ENCODE results near the gene KAT8. TPM values are rescaled to one million over a fixed set of nuclear protein-coding genes. Genes with fewer than 3 reads are reported as not detected.

KAT8 gene
- total and polyA plus RNA-seq, 2 of the 13 experiments (the other 11 are each of a cell fraction or from before 2014, with no cell fraction given) = 79.0 to 84.2 TPM

DNA sequence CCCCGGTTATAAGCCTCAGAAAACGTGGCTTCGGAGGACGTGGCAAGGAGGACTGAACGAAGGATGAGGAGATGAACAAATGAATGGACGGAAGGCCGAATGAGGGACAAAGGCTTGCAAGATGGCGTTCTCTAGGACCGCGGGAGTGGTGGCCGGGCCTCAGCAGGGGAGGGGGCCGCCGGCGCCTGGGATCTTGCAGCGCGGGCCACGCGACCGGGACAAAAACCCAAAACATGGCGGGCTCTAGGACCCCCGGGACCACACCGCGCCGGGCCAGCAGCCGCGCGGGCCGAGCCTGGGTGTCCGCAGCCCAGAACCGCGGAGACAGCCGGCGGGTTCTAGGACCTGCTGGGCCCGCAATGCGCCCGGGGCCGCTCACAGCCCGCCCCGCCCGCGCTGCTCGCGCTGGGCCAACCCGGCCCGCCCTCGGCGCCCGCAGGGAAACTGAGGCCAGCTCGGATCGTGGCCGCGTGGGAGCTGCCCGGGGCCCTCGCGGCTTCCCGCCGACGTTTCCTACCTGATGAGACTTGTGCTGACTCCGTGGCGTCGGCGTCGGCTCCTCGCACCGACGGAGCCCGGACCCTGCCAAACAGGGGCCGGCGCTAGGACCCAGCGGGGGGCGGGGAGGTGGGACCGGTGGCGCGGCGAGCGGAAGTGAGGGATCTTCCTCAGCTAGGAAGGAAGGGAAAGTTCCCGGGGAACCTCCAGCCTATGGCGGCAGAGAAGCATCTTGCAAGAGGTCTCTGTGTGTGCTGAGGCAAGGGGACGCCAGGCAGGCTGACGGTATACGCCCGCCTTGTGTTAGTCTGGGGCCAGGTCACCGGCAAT, 44.1 kb upstream of the KAT8 start (continued):
- TF ChIP-seq, protein P1, sequence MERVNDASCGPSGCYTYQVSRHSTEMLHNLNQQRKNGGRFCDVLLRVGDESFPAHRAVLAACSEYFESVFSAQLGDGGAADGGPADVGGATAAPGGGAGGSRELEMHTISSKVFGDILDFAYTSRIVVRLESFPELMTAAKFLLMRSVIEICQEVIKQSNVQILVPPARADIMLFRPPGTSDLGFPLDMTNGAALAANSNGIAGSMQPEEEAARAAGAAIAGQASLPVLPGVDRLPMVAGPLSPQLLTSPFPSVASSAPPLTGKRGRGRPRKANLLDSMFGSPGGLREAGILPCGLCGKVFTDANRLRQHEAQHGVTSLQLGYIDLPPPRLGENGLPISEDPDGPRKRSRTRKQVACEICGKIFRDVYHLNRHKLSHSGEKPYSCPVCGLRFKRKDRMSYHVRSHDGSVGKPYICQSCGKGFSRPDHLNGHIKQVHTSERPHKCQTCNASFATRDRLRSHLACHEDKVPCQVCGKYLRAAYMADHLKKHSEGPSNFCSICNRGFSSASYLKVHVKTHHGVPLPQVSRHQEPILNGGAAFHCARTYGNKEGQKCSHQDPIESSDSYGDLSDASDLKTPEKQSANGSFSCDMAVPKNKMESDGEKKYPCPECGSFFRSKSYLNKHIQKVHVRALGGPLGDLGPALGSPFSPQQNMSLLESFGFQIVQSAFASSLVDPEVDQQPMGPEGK (CRISPR knock-in tag; IDR thresholded peaks at IDR 0.05) = peak; percentile 80
- no peak for TF ChIP-seq NFYB (CRISPR knock-in tag; IDR thresholded peaks at IDR 0.05)
- no peak for TF ChIP-seq MEF2D (CRISPR knock-in tag; IDR thresholded peaks at IDR 0.05)
- TF ChIP-seq ZNF337 (CRISPR knock-in tag; IDR thresholded peaks at IDR 0.05; ENCODE audit: borderline replicate concordance, low read depth) = 0 out of 2 replicates have a peak, but pooled peaks have one; percentile 9
- TF ChIP-seq BCL6 (CRISPR knock-in tag; IDR thresholded peaks at IDR 0.05) = no peak; the same call in none of the 2 replicates
- peak; percentile 51; the same call in 1 of the 2 replicates for TF ChIP-seq CHD4 (IDR thresholded peaks at IDR 0.05; ENCODE audit: borderline replicate concordance, low read length)
- peak; percentile 58 for TF ChIP-seq MED8 (CRISPR knock-in tag; IDR thresholded peaks at IDR 0.05; ENCODE audit: insufficient replicate concordance)
- no peak for TF ChIP-seq ZNF530 (CRISPR knock-in tag; IDR thresholded peaks at IDR 0.05; ENCODE audit: low read depth)
- TF ChIP-seq SYNCRIP (IDR thresholded peaks at IDR 0.05; ENCODE audit: insufficient read depth, low read depth, low read length) = no peak
- no peak for TF ChIP-seq MTA3 (CRISPR knock-in tag; IDR thresholded peaks at IDR 0.05)
- TF ChIP-seq ZNF225 (CRISPR knock-in tag; IDR thresholded peaks at IDR 0.05) = no peak; the same call in 1 of the 2 replicates
- no peak for TF ChIP-seq ZNF562 (CRISPR knock-in tag; IDR thresholded peaks at IDR 0.05; ENCODE audit: borderline replicate concordance)
- TF ChIP-seq, protein P2, sequence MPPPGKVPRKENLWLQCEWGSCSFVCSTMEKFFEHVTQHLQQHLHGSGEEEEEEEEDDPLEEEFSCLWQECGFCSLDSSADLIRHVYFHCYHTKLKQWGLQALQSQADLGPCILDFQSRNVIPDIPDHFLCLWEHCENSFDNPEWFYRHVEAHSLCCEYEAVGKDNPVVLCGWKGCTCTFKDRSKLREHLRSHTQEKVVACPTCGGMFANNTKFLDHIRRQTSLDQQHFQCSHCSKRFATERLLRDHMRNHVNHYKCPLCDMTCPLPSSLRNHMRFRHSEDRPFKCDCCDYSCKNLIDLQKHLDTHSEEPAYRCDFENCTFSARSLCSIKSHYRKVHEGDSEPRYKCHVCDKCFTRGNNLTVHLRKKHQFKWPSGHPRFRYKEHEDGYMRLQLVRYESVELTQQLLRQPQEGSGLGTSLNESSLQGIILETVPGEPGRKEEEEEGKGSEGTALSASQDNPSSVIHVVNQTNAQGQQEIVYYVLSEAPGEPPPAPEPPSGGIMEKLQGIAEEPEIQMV (CRISPR knock-in tag; IDR thresholded peaks at IDR 0.05; ENCODE audit: low read depth) = no peak; the same call in 1 of the 2 replicates
- TF ChIP-seq, protein P3, sequence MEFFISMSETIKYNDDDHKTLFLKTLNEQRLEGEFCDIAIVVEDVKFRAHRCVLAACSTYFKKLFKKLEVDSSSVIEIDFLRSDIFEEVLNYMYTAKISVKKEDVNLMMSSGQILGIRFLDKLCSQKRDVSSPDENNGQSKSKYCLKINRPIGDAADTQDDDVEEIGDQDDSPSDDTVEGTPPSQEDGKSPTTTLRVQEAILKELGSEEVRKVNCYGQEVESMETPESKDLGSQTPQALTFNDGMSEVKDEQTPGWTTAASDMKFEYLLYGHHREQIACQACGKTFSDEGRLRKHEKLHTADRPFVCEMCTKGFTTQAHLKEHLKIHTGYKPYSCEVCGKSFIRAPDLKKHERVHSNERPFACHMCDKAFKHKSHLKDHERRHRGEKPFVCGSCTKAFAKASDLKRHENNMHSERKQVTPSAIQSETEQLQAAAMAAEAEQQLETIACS (CRISPR knock-in tag; IDR thresholded peaks at IDR 0.05) = peak; percentile 17; the same call in 1 of the 2 replicates
- TF ChIP-seq NKX3-1 (CRISPR knock-in tag; IDR thresholded peaks at IDR 0.05) = peak; percentile 85; the same call in 1 of the 2 replicates
- TF ChIP-seq HNRNPUL1 (IDR thresholded peaks at IDR 0.05; ENCODE audit: low read depth, low read length) = no peak
- TF ChIP-seq, protein P4, sequence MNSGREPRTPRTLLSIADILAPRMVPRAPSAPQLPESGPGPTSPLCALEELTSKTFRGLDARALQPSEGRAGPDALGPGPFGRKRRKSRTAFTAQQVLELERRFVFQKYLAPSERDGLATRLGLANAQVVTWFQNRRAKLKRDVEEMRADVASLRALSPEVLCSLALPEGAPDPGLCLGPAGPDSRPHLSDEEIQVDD (CRISPR knock-in tag; IDR thresholded peaks at IDR 0.05; ENCODE audit: borderline replicate concordance) = no peak
- TF ChIP-seq MIER2 (CRISPR knock-in tag; IDR thresholded peaks at IDR 0.05) = no peak
- peak; percentile 70 for TF ChIP-seq POGZ (CRISPR knock-in tag; IDR thresholded peaks at IDR 0.05)
- no peak for TF ChIP-seq MLLT10 (CRISPR knock-in tag; IDR thresholded peaks at IDR 0.05)
- TF ChIP-seq ZNF549 (CRISPR knock-in tag; IDR thresholded peaks at IDR 0.05) = no peak
- TF ChIP-seq, protein P5, sequence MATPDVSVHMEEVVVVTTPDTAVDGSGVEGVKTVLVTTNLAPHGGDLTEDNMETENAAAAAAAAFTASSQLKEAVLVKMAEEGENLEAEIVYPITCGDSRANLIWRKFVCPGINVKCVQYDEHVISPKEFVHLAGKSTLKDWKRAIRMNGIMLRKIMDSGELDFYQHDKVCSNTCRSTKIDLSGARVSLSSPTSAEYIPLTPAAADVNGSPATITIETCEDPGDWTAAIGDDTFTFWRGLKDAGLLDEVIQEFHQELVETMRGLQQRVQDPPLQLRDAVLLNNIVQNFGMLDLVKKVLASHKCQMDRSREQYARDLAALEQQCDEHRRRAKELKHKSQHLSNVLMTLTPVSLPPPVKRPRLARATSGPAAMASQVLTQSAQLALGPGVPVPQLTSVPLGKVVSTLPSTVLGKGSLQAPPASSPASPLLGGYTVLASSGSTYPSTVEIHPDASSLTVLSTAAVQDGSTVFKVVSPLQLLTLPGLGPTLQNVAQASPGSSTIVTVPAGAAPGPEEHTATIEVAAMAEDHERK (CRISPR knock-in tag; IDR thresholded peaks at IDR 0.05; ENCODE audit: low read depth) = no peak

Measured in HepG2 (cell line).